GM19467 (cell line): ENCODE data around the gene CCDC18.

ENCODE experiments used
- ATAC-seq: cut with Tn5 transposase; IDR thresholded peaks from one replicate; pipeline ENCODE4 v1.9.1; 2021; ENCODE audit warnings: mild to moderate bottlenecking, moderate library complexity; ENCODE audit not compliant: unreplicated experiment

The CCDC18 gene

DNA sequence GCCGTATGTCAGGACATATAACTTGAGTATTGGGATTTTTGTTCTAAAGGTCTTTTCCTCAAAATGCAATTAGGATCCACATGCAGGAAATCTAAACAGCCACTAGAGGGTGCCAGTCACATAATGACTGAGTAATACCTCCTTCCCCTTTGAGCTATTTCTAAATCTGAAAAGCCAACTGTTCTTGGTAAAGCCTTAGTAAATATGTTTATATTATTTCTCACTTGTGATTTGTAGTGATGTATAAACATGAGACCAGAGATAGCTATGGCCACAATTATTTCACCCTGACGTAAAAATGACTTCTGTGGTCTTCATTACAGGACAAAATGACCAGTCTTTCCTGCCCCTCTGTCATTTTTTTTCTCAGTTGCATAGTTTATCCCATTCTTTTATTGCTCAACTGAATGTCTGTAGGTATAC lies 124.2 kb downstream of the CCDC18 start:
- ATAC-seq, result no peak

DNA sequence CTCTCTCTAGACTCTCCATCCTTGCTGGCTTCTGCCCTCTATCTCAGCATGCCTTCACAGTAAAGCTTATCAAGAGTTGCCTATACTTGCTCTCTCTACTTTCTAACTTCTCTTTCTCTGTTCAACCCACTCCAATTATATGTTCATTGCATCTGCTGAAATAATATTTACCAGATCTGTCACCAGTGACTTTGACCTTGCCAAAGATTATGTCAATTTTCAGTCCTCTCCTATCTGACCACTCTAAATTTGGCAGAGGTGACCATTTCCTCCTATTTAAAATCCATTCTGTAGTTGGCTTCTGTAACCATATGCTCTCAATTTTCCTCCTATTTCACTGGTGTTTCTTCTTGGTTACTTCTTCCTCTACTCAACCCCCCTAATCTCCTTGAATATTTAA lies 126.4 kb downstream of the CCDC18 start:
- no peak for ATAC-seq

DNA sequence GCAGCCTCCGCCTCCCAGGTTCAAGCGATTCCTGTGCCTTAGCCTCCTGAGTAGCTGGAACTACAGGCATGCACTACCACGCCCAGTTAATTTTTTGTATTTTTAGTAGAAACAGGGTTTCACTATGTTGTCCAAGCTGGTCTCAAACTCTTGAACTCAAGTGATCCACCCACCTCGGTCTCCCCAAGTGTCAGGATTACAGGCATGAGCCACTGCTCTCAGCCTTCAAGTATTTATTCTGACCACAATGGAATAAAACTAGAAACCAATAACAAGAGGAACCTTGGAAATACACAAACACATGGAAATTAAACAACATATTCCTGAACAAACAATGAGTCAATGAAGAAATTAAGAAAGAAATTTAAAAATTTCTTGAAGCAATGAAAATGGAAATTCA lies 132.5 kb downstream of the CCDC18 start:
- ATAC-seq, result no peak

DNA sequence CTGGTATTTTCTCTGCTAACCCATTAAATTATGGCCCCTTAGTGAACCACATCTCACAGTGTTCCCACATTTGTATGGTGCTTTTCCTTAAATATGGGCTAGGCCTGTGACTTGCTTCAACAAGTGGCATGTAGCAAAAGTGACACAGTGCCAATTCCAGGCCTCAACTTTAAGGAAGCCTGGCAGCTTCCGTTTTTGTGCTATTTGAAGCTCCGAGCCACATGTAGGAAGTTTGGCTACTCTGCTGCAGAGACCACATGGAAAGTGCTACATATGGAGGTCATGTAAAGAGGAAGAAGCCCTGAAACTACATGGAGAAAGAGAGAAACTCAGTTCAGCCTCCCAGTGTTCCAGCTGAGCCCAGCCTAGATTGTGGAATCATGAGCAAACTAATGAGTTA lies 136.7 kb downstream of the CCDC18 start:
- ATAC-seq, result no peak

DNA sequence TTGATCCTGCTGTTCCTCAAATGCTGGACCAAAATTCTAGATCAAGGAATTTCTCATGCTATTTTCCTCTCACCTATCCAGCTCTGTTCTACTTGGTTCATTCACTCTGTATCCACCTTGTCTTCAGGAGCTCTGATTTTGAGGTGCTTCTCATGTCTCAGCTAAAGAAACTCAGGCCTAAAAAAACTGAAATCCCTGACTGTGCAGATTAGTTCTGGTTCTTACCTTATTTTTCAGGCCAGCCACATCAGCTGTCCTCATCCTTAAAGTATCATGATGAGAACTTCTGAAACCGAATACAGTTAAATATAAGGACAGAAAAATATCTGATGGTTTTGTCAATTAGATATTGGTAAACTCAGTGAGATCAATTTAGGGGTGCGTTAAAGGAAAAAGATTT lies 137.4 kb downstream of the CCDC18 start:
- no peak for ATAC-seq

DNA sequence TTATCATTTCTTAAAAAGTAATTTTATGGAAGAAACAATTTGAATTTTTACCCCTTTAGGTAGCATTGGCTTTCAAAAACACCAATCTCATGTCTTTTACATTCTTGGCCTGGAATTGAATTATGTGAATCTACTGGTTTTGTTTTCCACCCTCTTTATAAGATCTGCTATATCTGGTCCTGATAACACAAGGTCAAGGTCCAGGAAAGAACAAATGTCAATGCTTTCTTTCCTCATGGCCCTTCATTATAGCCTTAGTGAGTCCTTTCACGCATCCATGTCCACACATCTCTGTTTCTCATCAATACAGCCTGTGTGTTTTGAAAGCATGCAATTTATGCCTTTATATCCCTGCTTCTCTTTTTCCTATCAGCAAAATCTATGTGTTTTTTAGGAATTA lies 141.2 kb downstream of the CCDC18 start:
- no peak for ATAC-seq

DNA sequence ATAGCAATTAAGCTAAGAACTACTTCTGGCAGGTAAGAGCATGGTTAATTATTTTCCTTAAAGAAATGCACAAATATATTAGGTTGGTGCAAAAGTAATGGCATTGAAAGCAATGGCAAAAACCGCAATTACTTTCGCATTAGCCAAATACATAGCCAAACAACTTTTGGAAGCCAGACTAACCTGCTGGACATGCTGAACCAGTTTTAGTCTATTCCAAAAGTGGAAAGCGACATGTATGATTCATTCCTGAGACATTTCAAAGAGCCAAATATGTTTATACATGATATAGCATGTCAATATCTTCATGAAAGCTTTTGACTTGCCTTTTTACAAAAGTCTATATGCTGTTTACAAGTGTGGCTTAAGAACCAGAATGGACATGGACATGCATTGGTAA lies 141.8 kb downstream of the CCDC18 start:
- no peak for ATAC-seq

DNA sequence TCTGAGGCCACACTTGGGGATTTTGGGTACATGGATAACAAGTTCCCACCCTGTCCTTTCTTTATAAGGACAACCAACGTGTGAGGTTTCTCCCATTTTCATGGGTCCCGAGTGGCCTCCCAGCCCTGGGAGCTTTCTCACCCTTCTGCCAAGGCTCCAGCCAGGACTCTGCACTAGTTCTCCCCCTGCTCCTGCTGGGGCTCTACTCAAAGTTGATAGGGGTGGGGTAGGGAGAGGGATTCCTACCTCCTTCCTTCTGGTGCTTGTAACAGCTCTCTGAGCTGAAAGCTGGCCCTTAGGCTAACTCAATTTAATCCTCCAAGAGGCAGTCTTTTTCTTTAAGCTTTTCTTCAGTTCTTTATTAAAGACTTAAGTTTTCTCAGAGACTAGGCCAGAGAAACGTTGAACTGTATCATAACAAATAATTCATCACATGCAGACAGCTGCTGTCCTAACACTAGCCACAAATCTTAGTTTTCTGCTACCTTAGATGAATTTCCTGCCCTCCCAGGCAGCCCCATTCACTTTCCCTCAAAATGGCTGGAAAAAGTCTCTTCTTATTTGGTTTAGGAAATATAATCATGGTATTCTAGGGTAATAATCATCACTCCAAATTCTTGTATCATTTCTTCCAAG lies 142.8 kb downstream of the CCDC18 start:
- ATAC-seq, result no peak

DNA sequence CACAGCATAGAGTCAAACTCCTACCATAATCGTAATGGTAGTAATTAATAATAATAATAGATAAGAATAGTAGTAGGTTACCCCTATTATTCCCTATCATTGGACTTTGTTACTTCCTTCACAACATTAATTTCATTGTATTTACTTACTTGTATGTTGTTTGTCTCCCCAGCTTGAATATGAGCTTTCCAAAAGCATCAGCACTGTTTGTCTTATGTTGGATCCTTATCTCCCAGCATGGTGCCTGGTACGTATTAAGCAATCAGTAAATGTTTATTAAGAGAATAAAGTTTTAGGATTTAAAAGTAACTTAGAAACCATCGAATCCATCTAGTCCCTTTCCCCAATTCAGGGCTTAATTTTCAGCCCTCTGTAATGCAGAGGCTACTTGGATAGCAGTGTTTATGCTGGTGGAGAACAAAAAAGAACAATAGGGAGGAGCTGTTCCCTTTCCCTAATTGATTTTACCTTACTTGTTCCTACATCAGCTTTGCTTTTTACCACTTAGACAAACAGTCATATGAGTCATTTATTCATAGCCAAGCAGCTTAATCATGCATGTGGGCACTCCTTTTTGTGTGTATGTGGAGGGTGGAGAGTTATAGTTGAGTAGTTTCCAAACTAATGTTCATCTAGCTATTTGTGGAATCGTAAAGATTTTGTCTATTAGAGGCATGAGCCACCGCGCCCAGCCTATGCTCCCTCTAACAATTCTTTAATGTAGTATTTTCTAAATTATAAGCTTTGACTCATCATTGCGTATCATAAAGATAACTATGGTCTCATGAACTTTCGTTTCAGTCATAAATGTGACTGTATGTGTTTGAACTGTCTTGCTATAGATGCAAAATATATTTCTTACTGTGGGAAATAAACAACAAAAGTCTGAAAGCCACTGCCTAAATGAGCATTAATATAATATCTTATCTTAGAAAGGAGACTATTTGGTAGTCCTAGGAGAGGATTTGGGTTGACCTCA lies 144.3 kb downstream of the CCDC18 start:
- no peak for ATAC-seq
